Endothelial cell of umbilical vein (primary cell): Measurements from ENCODE around the gene GYG1. TPM values are rescaled to one million over a fixed set of nuclear protein-coding genes. Genes with fewer than 3 reads are reported as not detected.

Source experiments
- BruUV-seq: library from RNA; stranded (reverse); fragments of 400-500 nt; replicated peaks from 2 replicates; lab custom pipeline; 2021; lab: Mats Ljungman, UMichigan
- CTCF ChIA-PET: fragments of 300-600, 350-600 bp; sonication (Branson Sonifier 250); formaldehyde crosslinking; loops from one replicate; lab custom pipeline; 2021; ENCODE audit warnings: antibody characterized with exemption, inconsistent platforms; lab: Charles Lee
- POLR2A ChIA-PET: fragments of 300-600, 350-600 bp; sonication (Branson Sonifier 250); formaldehyde crosslinking; loops from one replicate; lab custom pipeline; 2021; ENCODE audit warnings: antibody characterized with exemption, inconsistent platforms; lab: Charles Lee
- DNase-seq: peaks from one replicate; pipeline ENCODE4 v3.0.0-alpha.2; 2011; ENCODE audit warnings: low read depth, low spot score
- FAIRE-seq: peaks from 2 replicates; lab custom pipeline; 2011; peaks lifted over from hg19 to GRCh38; lab: Jason Lieb, UNC
- H2AFZ ChIP-seq: 2 replicates; pipeline ENCODE4 v1.6.0; 2012; ENCODE audit warnings: low read depth, low read length, control low read depth, inconsistent platforms
- H3K27ac ChIP-seq: 2 replicates; pipeline ENCODE4 v1.5.1; 2011; ENCODE audit warnings: low read depth, mild to moderate bottlenecking, control low read depth, low read length, moderate library complexity; ENCODE audit not compliant: insufficient read depth
- H3K27me3 ChIP-seq, 2 experiments: 2 replicates each; pipeline versions ENCODE4 v1.6.0 to v1.6.1; 2011; ENCODE audit warnings: low read length in 2 of 2, mixed read lengths in 1 of 2; ENCODE audit not compliant: control insufficient read depth in 2 of 2, insufficient read depth in 2 of 2
- H3K36me3 ChIP-seq, 2 experiments: 2 replicates in 1 of 2; 3 replicates in 1 of 2; pipeline ENCODE4 v1.5.1; 2011; ENCODE audit warnings: low read length in 2 of 2, mild to moderate bottlenecking in 1 of 2, moderate library complexity in 1 of 2; ENCODE audit not compliant: control insufficient read depth in 2 of 2, insufficient read depth in 2 of 2; ENCODE audit errors: extremely low read depth in 1 of 2
- H3K4me1 ChIP-seq: 3 replicates; pipeline ENCODE4 v1.5.1; 2011; ENCODE audit warnings: mild to moderate bottlenecking, low read length; ENCODE audit not compliant: control insufficient read depth, insufficient read depth; ENCODE audit errors: extremely low read depth
- H3K4me2 ChIP-seq: 2 replicates; pipeline ENCODE4 v1.6.1; 2011; ENCODE audit warnings: low read length, control low read depth, mixed read lengths; ENCODE audit not compliant: insufficient read depth
- H3K4me3 ChIP-seq, 3 experiments: fragments of 200-600 bp in 1 of 3; sonication (generic), shearing (Covaris generic) in 1 of 3; replicated peaks in 1 of 3; 2 replicates each; pipeline ENCODE4 v1.5.1; 2011 to 2016; ENCODE audit warnings: control low read depth in 3 of 3, low read length in 3 of 3, mild to moderate bottlenecking in 2 of 3, inconsistent platforms in 1 of 3, low read depth in 1 of 3, moderate library complexity in 1 of 3; ENCODE audit not compliant: insufficient read depth in 1 of 3
- H3K79me2 ChIP-seq: 2 replicates; pipeline ENCODE4 v1.6.0; 2012; ENCODE audit warnings: low read length, inconsistent platforms; ENCODE audit not compliant: control insufficient read depth, insufficient read depth
- H3K9ac ChIP-seq: replicated peaks from 2 replicates; pipeline ENCODE3; 2011; ENCODE audit warnings: low read length, control low read depth; ENCODE audit not compliant: insufficient read depth; ENCODE audit errors: extremely low read depth
- H3K9me1 ChIP-seq: replicated peaks from 3 replicates; pipeline ENCODE4 v1.6.0; 2011; ENCODE audit warnings: mild to moderate bottlenecking, low read length; ENCODE audit not compliant: control insufficient read depth, insufficient read depth; ENCODE audit errors: extremely low read depth
- H3K9me3 ChIP-seq: replicated peaks from 2 replicates; pipeline ENCODE4 v1.5.1; 2012; ENCODE audit warnings: low read length, inconsistent platforms; ENCODE audit not compliant: control insufficient read depth, insufficient read depth
- H4K20me1 ChIP-seq: replicated peaks from 2 replicates; pipeline ENCODE3; 2011; ENCODE audit warnings: mild to moderate bottlenecking, low read length; ENCODE audit not compliant: control insufficient read depth, insufficient read depth; ENCODE audit errors: extremely low read depth
- CTCF ChIP-seq, 2 donors: IDR thresholded peaks; 1 replicate in 1 of 2; 2 replicates in 1 of 2; pipeline ENCODE4 v1.5.1; 2011; ENCODE audit warnings: low read length in 2 of 2, mild to moderate bottlenecking in 2 of 2, moderate library complexity in 2 of 2, control low read depth in 1 of 2, inconsistent platforms in 1 of 2, low read depth in 1 of 2; ENCODE audit not compliant: insufficient read depth in 1 of 2; ENCODE audit errors: extremely low read depth in 1 of 2
- EZH2 ChIP-seq: IDR thresholded peaks from 2 replicates; pipeline ENCODE4 v1.6.1; 2012; ENCODE audit warnings: borderline replicate concordance, low read depth, mild to moderate bottlenecking, moderate library complexity, low read length, inconsistent platforms; ENCODE audit not compliant: severe bottlenecking
- FOS ChIP-seq: IDR thresholded peaks from 2 replicates; pipeline ENCODE4 v1.6.1; 2011; ENCODE audit warnings: mild to moderate bottlenecking, low read length, moderate library complexity, borderline replicate concordance; ENCODE audit not compliant: insufficient read depth
- GATA2 ChIP-seq: IDR thresholded peaks from 2 replicates; pipeline ENCODE4 v1.7.0; 2011; ENCODE audit warnings: low read depth, mild to moderate bottlenecking, moderate library complexity, mixed read lengths, low read length; ENCODE audit not compliant: insufficient read length, insufficient read depth
- JUN ChIP-seq: IDR thresholded peaks from 2 replicates; pipeline ENCODE4 v1.6.1; 2011; ENCODE audit warnings: borderline replicate concordance, low read depth; ENCODE audit not compliant: insufficient read length, insufficient read depth
- MAX ChIP-seq: IDR thresholded peaks from 2 replicates; pipeline ENCODE4 v1.6.1; 2011; ENCODE audit not compliant: insufficient read depth, insufficient read length
- MYC ChIP-seq: IDR thresholded peaks from one replicate; pipeline ENCODE4 v1.6.1; 2011; ENCODE audit warnings: mild to moderate bottlenecking, low read depth, low read length
- POLR2A ChIP-seq: IDR thresholded peaks from 2 replicates; pipeline ENCODE4 v1.6.1; 2012; ENCODE audit warnings: low read depth, mild to moderate bottlenecking, control low read depth, low read length
- POLR2AphosphoS5 ChIP-seq: IDR thresholded peaks from 2 replicates; pipeline ENCODE4 v1.6.1; 2012; ENCODE audit warnings: low read depth, mild to moderate bottlenecking, control low read depth, low read length, moderate library complexity; ENCODE audit not compliant: insufficient read depth
- dilution Hi-C: fragments of 300-500 bp; cut with MboI; formaldehyde crosslinking; loops from one replicate; pipeline ENCODE4 v1.15.0; 2019; ENCODE audit warnings: low sequenced_read_pairs; ENCODE audit not compliant: extremely low pct_ligation_motif_present
- intact Hi-C: fragments of 100-400 bp; cut with micrococcal nuclease; formaldehyde crosslinking; loops from one replicate; pipeline ENCODE4 v1.10.0; 2022
- polyA plus RNA-seq, 4 experiments: library from polyadenylated mRNA; depleted of rRNA in 3 of 4; stranded (reverse) in 3 of 4; unstranded in 1 of 4; fragments of >200 nt; gene quantifications; 2 replicates each; pipeline versions ENCODE4 v1.2.1 to v1.2.3, GENCODE V29; 2011 to 2012; ENCODE audit warnings: missing spikeins in 1 of 4
- total RNA-seq: library from RNA; stranded (reverse); gene quantifications from 2 replicates; pipeline ENCODE4 v1.2.3, GENCODE V29; 2021

Gene GYG1
- total and polyA plus RNA-seq, 2 donors (not counting 3 experiments of a cell fraction or from before 2014, with no cell fraction given) = 24.7 to 58.5 TPM

GRCh38 chr3:148997623-148998022, 6.3 kb downstream of the GYG1 start:
- DNase-seq = no peak
- ChIA-PET CTCF (interaction anchor here (4.7 kb wide), 1 partner anchor 42 kb away, joined by 17 read pairs; no protein-coding TSS in a partner anchor), POLR2A (no interaction called here)
- H3K27ac ChIP-seq = no peak overlapping the region
- no peaks in the 10 kb centered on the region for H4K20me1 ChIP-seq
- no peak overlapping the region for H3K9ac ChIP-seq
- dilution Hi-C loops (no loop called here), intact Hi-C loops (no loop called here)
- peaks cover 7% of the 10 kb centered on the region for H3K79me2 ChIP-seq
- no peak overlapping the region for H3K4me2 ChIP-seq
- no peaks in the 10 kb centered on the region for H3K27me3 ChIP-seq
- no peak for FAIRE-seq
- H3K4me3 ChIP-seq = no peak overlapping the region
- H3K36me3 ChIP-seq = peaks cover 7 to 13% of the 10 kb centered on the region in 2 experiments
- no peaks in the 10 kb centered on the region for H3K9me3 ChIP-seq
- H3K9me1 ChIP-seq = no peaks in the 10 kb centered on the region
- H2AFZ ChIP-seq = no peak overlapping the region
- BruUV-seq = no TSS peak
- H3K4me1 ChIP-seq = peaks cover 4% of the 10 kb centered on the region
- TF ChIP-seq POLR2AphosphoS5 (no peak), MAX (no peak), CTCF (IDR thresholded peaks at IDR 0.05; ENCODE audit: extremely low read depth in 1 of 2, insufficient read depth in 1 of 2, low read depth in 1 of 2, low read length in 2 of 2) (no peak), EZH2 (no peak), POLR2A (no peak)

GRCh38 chr3:148998297-148998696, 7.0 kb downstream of the GYG1 start:
- Histone ChIP-seq H3K4me2 (no peak overlapping the region), H3K9me3 (no peaks in the 10 kb centered on the region), H3K9ac (no peak overlapping the region), H3K9me1 (no peaks in the 10 kb centered on the region), H2AFZ (no peak overlapping the region), H3K4me3 (no peak overlapping the region), H3K27ac (no peak overlapping the region), H3K27me3 (no peaks in the 10 kb centered on the region), H3K4me1 (no peaks in the 10 kb centered on the region), H3K36me3 (peaks cover 7 to 13% of the 10 kb centered on the region in 2 experiments), H3K79me2 (peaks cover under 1% of the 10 kb centered on the region), H4K20me1 (no peaks in the 10 kb centered on the region)
- CTCF ChIA-PET = interaction anchor here (1.5 to 4.7 kb wide), 2 partner anchors 9 to 43 kb away, joined by 4 to 17 read pairs; no protein-coding TSS in a partner anchor
- dilution Hi-C loops (no loop called here), intact Hi-C loops (no loop called here)
- FAIRE-seq (no peak), DNase-seq (no peak)
- TF ChIP-seq POLR2AphosphoS5 (no peak), MYC (no peak), FOS (no peak), MAX (no peak), CTCF (IDR thresholded peaks at IDR 0.05; ENCODE audit: extremely low read depth in 1 of 2, insufficient read depth in 1 of 2, low read depth in 1 of 2, low read length in 2 of 2) (no peak), GATA2 (no peak), JUN (no peak), POLR2A (no peak), EZH2 (no peak)
- BruUV-seq = no TSS peak
- POLR2A ChIA-PET = no interaction called here
